AG09319 (cell line): ENCODE data around the gene LIMK2.
A peak's percentile ranks its signal among the peaks of the same experiment; 100 is the strongest.

Experiments used
- DNase-seq: peaks from one replicate; pipeline ENCODE4 v3.0.0-alpha.2; 2010; ENCODE audit warnings: low read depth; ENCODE audit errors: extremely low read depth
- TF ChIP-seq, protein P1 (sequence below): IDR thresholded peaks from 2 replicates; pipeline ENCODE4 v1.5.1; 2011; ENCODE audit warnings: low read depth, mild to moderate bottlenecking, inconsistent platforms, low read length, moderate library complexity

Gene LIMK2

DNA sequence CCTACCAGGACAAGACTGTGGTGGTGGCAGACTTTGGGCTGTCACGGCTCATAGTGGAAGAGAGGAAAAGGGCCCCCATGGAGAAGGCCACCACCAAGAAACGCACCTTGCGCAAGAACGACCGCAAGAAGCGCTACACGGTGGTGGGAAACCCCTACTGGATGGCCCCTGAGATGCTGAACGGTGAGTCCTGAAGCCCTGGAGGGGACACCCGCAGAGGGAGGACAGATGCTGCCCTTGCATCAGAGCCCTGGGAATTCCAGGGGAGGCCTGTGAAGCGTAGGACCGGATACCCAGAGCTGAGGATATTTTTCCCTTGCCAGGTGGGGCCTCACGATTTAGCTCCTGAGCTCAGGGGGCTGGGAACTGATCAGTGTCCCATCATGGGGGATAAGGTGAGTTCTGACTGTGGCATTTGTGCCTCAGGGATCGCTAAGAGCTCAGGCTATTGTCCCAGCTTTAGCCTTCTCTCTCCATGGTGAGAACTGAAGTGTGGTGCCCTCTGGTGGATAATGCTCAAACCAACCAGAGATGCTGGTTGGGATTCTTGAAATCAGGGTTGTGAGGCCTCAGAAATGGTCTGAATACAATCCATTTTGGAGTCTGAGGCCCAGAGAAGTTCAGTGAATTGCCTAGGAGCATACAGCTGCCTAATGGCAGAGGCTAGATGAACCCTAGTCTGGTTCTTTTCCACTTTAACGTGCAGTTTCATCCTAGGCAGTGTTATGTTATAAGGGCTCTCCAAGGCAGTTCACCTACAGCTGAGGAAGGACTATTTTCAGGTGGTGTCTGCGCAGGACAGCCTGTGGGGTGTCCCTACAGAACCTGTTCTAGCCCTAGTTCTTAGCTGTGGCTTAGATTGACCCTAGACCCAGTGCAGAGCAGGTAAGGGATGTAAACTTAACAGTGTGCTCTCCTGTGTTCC lies 60.7 kb downstream of the LIMK2 start:
- TF ChIP-seq, protein P1, sequence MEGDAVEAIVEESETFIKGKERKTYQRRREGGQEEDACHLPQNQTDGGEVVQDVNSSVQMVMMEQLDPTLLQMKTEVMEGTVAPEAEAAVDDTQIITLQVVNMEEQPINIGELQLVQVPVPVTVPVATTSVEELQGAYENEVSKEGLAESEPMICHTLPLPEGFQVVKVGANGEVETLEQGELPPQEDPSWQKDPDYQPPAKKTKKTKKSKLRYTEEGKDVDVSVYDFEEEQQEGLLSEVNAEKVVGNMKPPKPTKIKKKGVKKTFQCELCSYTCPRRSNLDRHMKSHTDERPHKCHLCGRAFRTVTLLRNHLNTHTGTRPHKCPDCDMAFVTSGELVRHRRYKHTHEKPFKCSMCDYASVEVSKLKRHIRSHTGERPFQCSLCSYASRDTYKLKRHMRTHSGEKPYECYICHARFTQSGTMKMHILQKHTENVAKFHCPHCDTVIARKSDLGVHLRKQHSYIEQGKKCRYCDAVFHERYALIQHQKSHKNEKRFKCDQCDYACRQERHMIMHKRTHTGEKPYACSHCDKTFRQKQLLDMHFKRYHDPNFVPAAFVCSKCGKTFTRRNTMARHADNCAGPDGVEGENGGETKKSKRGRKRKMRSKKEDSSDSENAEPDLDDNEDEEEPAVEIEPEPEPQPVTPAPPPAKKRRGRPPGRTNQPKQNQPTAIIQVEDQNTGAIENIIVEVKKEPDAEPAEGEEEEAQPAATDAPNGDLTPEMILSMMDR, result peak; percentile 77
- peak; percentile 22 for DNase-seq

DNA sequence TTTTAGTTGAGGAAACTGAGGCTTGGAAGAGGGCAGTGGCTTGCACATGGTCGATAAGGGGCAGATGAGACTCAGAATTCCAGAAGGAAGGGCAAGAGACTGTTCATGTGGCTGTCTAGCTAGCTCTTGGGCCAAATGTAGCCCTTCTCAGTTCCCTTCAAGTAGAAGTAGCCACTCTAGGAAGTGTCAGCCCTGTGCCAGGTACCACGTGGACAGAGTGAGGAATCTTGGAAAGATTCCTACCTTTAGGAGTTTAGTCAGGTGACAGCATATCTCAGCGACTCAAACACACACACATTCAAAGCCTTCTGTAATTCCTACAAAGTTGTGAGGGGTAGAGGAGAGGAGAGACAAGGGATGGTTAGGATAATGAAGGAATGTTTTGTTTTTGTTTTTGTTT lies 61.9 kb downstream of the LIMK2 start:
- no peak for DNase-seq
- TF ChIP-seq, protein P1, result no peak

DNA sequence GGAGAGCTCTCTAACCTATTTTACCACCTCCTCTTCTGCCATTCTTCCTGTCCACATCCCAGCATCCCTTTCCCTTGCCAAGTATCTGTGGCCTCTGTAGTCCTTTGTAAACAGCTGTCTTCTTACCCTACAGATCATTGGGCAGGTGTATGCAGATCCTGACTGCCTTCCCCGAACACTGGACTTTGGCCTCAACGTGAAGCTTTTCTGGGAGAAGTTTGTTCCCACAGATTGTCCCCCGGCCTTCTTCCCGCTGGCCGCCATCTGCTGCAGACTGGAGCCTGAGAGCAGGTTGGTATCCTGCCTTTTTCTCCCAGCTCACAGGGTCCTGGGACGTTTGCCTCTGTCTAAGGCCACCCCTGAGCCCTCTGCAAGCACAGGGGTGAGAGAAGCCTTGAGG lies 62.9 kb downstream of the LIMK2 start:
- TF ChIP-seq, protein P1, result no peak
- DNase-seq, result no peak

DNA sequence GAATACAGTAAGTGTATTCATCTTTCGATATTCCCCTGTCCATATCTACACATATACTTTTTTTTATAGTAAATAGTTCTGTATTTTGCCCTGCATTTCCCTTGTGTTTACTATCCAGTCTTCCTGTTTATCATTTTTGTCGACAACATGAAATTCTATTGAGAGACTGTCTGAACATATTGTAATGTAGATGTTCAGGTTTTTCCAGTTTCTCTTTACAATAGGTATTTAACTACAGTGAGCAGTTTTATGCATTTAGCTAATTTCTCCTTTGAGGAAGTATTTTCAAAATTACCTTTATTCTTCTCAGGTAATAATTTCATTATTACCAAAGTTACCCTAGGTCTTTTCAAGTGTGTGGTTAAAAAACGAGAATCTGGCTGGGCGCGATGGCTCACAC lies 63.5 kb downstream of the LIMK2 start:
- TF ChIP-seq, protein P1, result no peak
- DNase-seq, result no peak

DNA sequence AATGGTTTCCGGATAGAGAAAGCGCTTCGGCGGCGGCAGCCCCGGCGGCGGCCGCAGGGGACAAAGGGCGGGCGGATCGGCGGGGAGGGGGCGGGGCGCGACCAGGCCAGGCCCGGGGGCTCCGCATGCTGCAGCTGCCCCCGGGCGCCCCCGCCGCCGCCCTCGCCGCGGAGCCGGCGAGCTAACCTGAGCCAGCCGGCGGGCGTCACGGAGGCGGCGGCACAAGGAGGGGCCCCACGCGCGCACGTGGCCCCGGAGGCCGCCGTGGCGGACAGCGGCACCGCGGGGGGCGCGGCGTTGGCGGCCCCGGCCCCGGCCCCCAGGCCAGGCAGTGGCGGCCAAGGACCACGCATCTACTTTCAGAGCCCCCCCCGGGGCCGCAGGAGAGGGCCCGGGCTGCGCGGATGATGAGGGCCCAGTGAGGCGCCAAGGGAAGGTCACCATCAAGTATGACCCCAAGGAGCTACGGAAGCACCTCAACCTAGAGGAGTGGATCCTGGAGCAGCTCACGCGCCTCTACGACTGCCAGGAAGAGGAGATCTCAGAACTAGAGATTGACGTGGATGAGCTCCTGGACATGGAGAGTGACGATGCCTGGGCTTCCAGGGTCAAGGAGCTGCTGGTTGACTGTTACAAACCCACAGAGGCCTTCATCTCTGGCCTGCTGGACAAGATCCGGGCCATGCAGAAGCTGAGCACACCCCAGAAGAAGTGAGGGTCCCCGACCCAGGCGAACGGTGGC lies 64.5 kb downstream of the LIMK2 start:
- TF ChIP-seq, protein P1, result no peak
- DNase-seq, result no peak

DNA sequence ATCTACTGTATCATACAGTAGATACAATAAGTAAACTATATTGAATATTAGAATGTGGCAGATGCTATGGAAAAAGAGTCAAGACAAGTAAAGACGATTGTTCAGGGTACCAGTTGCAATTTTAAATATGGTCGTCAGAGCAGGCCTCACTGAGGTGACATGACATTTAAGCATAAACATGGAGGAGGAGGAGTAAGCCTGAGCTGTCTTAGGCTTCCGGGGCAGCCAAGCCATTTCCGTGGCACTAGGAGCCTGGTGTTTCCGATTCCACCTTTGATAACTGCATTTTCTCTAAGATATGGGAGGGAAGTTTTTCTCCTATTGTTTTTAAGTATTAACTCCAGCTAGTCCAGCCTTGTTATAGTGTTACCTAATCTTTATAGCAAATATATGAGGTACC lies 65.6 kb downstream of the LIMK2 start:
- TF ChIP-seq, protein P1, result no peak
- DNase-seq, result no peak

DNA sequence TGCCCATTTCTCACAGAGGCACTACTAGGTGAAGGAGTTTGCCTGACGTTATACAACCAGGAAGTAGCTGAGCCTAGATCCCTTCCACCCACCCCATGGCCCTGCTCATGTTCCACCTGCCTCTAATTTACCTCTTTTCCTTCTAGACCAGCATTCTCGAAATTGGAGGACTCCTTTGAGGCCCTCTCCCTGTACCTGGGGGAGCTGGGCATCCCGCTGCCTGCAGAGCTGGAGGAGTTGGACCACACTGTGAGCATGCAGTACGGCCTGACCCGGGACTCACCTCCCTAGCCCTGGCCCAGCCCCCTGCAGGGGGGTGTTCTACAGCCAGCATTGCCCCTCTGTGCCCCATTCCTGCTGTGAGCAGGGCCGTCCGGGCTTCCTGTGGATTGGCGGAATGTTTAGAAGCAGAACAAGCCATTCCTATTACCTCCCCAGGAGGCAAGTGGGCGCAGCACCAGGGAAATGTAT lies 66.1 kb downstream of the LIMK2 start:
- TF ChIP-seq, protein P1, result no peak
- no peak for DNase-seq
